AG09319 (cell line): ENCODE measurements around the gene KIRREL3.

Experiments
- DNase-seq: peaks from one replicate; pipeline ENCODE4 v3.0.0-alpha.2; 2010; ENCODE audit warnings: low read depth; ENCODE audit errors: extremely low read depth
- TF ChIP-seq, protein P1 (sequence below): IDR thresholded peaks from 2 replicates; pipeline ENCODE4 v1.5.1; 2011; ENCODE audit warnings: low read depth, mild to moderate bottlenecking, inconsistent platforms, low read length, moderate library complexity

KIRREL3 gene

GRCh38 chr11:126855536-126855935, 145.0 kb downstream of the KIRREL3 start:
- TF ChIP-seq, protein P1, sequence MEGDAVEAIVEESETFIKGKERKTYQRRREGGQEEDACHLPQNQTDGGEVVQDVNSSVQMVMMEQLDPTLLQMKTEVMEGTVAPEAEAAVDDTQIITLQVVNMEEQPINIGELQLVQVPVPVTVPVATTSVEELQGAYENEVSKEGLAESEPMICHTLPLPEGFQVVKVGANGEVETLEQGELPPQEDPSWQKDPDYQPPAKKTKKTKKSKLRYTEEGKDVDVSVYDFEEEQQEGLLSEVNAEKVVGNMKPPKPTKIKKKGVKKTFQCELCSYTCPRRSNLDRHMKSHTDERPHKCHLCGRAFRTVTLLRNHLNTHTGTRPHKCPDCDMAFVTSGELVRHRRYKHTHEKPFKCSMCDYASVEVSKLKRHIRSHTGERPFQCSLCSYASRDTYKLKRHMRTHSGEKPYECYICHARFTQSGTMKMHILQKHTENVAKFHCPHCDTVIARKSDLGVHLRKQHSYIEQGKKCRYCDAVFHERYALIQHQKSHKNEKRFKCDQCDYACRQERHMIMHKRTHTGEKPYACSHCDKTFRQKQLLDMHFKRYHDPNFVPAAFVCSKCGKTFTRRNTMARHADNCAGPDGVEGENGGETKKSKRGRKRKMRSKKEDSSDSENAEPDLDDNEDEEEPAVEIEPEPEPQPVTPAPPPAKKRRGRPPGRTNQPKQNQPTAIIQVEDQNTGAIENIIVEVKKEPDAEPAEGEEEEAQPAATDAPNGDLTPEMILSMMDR, result no peak

DNA sequence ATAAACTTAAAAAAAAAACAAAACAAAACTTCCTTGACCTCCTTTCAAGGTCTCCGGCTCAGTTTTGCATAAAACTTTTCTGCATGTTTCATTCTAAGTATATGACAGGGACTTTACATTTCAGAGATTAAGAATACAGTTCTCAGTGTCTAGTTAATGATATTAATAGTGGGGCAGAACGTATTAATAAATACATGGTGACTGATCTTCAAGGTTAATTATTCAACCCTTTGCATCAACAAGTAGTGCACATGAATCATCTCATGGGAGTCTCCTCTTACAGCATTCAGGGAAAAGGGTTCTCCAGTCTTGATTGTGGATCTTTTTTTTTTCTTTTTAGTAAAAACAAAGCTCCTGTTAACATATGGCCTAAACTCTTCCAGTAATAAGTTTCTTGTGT, 146.8 kb downstream of the KIRREL3 start:
- TF ChIP-seq, protein P1, result no peak
- DNase-seq, result no peak

More at GRCh38 chr11:126855536-126855935, 145.0 kb downstream of the KIRREL3 start:
- no peak for DNase-seq

DNA sequence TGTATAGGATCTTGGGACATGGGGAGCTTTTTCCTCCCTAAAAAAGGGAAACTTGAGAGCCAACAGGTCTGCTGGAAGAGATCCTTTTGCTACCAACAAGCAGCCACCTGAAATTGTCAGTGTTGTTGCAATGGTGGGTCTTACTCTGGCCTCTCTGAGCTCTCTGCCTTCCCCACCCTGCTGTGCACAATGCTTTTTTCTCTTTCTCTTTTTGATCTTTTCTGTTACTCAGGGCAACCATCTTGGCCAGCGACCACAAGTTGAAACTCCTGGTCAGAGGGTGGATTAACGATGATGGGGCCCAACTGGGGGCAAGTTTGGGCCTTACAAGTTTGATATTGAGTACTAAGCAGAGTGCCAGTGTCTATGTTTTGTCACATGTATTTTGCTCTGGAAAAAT, 155.8 kb downstream of the KIRREL3 start:
- TF ChIP-seq, protein P1, result no peak
- DNase-seq, result no peak

DNA sequence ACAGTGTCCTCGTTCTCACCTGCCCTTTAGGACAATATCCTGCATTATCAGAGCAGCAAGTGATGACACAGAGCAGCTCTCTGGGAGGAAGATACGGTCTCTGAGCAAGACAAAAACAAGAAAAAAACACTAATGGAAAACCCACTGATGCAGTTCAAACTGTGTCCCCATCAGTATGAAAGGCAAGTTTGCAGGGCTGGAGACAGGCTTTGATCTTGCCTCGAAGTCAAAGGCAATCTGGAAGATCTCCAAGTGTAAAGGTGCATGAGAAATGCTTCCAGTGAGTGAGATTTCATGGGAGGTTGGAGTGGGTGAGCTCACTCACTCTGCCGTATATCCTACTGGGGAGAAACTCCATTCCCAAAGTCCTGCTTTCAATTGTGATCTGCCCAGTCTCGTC, 157.5 kb downstream of the KIRREL3 start:
- DNase-seq, result no peak
- TF ChIP-seq, protein P1, result no peak

DNA sequence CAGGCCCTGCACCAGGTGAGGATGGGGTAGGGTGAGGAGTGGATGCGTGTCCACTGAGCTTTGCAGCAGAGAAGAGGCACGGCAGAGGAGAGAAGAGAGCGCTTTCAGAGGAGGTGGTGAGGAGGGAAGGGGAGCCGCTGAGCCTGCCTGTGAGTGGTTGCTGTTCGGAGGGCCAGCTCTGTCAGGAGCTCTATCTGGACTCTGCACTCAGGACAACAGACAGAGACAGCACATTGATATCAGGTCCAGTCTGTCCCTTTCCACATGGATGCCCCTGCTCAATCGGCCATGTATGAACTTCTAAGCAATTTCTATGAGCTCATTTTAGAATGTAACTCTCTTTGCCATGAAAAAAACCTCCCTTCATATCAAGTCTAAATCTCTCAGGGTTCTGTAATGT, 158.6 kb downstream of the KIRREL3 start:
- TF ChIP-seq, protein P1, result no peak

DNA sequence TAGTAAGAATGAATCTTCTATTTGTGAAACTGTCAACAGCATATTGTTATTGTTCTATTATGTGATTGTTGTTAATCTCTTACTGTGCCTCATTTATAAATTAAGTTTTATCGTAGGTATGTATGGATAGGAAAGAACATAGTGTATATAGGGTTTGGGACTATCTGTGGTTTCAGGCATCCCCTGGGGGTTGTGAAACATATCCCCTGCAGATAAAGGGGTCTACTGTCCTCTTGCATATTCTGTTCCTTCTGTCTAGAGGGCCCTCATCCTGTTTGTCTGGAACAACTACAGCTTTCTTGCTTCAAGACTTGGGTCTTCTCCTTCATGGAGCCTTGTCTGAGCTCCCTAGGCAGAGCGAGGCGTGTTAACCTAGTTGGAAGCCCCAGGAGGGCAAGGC, 159.6 kb downstream of the KIRREL3 start:
- TF ChIP-seq, protein P1, result no peak
- no peak for DNase-seq

More for the DNA sequence above, 158.6 kb downstream of the KIRREL3 start:
- DNase-seq, result no peak

GRCh38 chr11:126840201-126840886, 160.2 kb downstream of the KIRREL3 start:
- DNase-seq, result no peak
- TF ChIP-seq, protein P1, result no peak
